Measurements from ENCODE around the gene KRT15.
A peak's percentile ranks its signal among the peaks of the same experiment; 100 is the strongest.

KRT15 gene

DNA sequence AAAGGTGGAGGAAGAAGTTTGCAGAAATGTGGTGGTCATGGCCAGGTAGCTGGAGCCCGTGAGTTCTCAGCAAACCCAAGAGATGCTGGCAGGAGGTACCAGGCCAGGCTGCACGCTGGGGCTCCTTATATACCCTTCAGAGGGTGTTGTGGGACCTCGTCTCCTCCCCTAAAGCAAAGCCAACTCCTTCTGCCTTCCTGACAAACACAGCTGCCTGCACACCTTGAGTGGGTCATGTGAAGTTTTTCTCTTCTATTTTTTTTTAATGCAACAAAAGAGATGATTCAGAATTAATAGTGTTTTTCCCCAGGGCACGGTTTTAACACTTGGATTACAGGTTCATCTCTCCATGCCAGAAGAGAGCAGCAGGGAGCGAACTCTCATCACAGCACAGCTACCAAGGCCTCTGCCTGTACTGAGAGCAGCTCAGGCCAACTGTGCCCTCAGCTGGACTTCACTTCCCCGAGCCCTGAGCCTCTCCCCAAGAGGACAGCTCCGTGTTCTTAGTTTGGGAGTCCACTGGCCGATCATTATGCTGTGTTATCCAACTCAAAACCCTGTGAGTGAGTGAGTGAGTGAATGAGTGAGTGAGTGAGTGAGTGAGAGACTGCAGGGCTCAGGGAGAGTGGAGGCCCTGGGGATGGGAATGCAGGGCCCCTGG lies at the start of gene KRT15:
TSS of gene KRT15 (minus strand) at position 102 of the 661 bp plus-strand sequence. CDS start at position 39, 63 bp downstream.
- H3K27ac Mint-ChIP-seq, result no peak within 1 kb of the TSS
- ATAC-seq, result no peak

DNA sequence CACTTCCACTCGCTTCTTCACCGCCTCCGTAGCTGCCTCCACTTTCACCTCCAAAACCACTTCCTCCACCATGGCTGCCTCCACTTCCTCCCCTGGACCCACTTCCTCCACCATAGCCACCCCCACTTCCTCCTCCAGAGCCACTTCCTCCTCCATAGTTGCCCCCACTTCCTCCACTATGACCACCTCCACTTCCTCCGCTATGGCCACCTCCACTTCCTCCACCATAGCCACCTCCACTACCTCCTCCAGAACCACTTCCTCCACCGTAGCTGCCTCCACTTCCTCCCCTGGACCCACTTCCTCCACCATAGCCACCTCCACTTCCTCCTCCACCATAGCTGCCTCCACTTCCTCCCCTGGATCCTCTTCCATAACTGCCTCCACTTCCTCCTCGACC lies 48.6 kb upstream of the KRT15 start:
- ATAC-seq, result no peak
- Mint-ChIP-seq H3K27ac (no peak overlapping the region), H3K4me1 (peaks cover 8% of the 10 kb centered on the region), H3K9me3 (peaks cover 7% of the 10 kb centered on the region), H3K4me3 (no peak overlapping the region), H3K27me3 (peaks cover 31% of the 10 kb centered on the region), H3K36me3 (no peaks in the 10 kb centered on the region)

More for the DNA sequence above, at the start of gene KRT15:
- no peaks in the 10 kb centered on the region for H3K36me3 Mint-ChIP-seq
- H3K4me3 Mint-ChIP-seq, result no peak within 1 kb of the TSS
- H3K27me3 Mint-ChIP-seq, result peaks cover 78% of the 10 kb centered on the region
- H3K4me1 Mint-ChIP-seq, result no peaks in the 10 kb centered on the region
- no peaks in the 10 kb centered on the region for H3K9me3 Mint-ChIP-seq

DNA sequence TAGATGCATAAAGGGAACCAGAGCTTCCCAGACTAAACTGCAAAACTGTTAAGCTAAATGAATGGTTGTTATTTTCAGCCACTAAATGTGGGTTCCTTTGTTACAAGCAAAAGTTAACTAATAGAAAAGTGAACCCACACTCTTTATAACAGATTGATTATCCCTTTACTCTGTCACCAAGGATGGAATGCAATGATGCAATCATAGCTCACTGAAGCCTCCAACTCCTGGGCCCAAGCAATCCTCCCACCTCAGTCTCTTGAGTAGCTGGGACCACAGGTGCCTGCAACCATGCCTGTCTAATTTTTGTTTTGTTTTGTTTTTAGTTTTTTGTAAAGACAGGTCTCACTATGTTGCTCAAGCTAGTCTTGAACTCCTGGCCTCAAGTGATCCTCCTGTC lies 46.6 kb upstream of the KRT15 start:
- Mint-ChIP-seq H3K27me3 (peaks cover 31% of the 10 kb centered on the region), H3K9me3 (peaks cover 7% of the 10 kb centered on the region), H3K4me1 (peaks cover 8% of the 10 kb centered on the region), H3K36me3 (no peaks in the 10 kb centered on the region), H3K27ac (no peak overlapping the region), H3K4me3 (no peak overlapping the region)
- ATAC-seq, result no peak

DNA sequence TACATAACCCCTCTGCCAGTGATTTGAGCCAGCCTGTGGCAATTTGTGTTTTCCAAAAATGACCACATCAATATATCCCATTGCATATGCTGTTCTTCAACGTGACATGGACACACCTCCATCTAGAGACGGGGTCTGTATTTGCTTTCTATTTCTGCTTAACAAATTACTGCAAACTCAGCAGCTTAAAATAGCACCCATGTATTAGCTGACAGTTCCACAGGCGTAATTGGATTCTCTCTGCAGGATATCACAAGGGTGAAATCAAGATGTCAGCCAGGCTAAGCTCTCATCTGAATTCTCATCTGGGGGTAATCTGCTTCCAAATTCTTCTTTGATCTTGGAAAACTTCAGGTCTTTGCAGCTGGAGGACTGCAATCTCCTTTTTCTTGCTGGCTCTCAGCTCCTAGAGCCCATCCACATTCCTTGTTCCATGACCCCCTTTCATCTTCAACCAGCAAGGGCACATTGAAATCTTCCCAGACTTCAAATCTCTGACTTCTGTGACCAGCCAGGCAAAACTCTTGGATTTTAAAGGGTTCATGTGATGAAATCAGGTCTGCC lies 45.0 kb upstream of the KRT15 start:
- H3K27ac Mint-ChIP-seq, result no peak overlapping the region
- peaks cover 40% of the 10 kb centered on the region for H3K27me3 Mint-ChIP-seq
- no peak overlapping the region for H3K4me3 Mint-ChIP-seq
- peaks cover 8% of the 10 kb centered on the region for H3K4me1 Mint-ChIP-seq
- peaks cover 7% of the 10 kb centered on the region for H3K9me3 Mint-ChIP-seq
- ATAC-seq, result no peak
- no peaks in the 10 kb centered on the region for H3K36me3 Mint-ChIP-seq

DNA sequence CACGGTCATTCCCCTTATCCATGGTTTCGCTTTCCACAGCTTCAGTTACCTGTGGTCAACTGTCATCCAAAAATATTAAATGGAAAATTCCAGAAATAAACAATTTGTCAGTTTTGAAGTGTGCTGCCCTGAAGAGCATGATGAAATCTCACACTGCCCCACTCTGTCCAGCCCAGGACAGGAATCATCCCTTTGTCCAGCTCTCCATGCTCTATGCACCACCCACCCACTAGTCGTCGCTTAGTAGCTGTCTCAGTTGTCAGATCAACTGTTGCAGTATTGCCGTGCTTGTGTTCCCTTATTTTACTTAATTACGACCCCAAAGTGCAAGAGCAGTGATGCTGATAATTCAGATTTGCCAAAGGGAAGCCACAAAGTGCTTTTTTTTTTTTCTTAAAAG lies 42.9 kb upstream of the KRT15 start:
- Mint-ChIP-seq H3K4me3 (no peak overlapping the region), H3K36me3 (no peaks in the 10 kb centered on the region), H3K9me3 (no peaks in the 10 kb centered on the region), H3K4me1 (no peaks in the 10 kb centered on the region), H3K27ac (no peak overlapping the region), H3K27me3 (peaks cover 60% of the 10 kb centered on the region)
- no peak for ATAC-seq

DNA sequence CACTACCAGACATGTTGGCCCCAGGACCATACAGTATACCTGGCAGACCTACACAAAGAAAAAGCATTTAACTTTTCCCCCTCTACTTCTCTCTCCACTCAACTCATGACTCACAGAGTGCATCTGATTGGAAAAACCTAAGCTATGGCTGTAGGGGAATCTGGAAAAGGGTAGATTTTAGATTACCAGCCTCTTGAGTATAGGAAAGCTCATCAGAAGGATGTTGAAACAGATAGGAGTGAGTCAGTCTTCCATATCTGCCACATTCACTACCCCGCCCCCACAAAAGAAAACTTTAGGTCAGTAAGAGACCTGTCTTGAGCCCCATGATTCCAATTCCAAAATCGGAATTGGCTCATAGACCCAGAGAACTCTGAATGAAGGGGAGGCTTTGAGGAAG lies 40.9 kb upstream of the KRT15 start:
- Mint-ChIP-seq H3K36me3 (no peaks in the 10 kb centered on the region), H3K4me1 (no peaks in the 10 kb centered on the region), H3K9me3 (no peaks in the 10 kb centered on the region), H3K27ac (no peak overlapping the region), H3K4me3 (no peak overlapping the region), H3K27me3 (peaks cover 74% of the 10 kb centered on the region)
- ATAC-seq, result no peak

DNA sequence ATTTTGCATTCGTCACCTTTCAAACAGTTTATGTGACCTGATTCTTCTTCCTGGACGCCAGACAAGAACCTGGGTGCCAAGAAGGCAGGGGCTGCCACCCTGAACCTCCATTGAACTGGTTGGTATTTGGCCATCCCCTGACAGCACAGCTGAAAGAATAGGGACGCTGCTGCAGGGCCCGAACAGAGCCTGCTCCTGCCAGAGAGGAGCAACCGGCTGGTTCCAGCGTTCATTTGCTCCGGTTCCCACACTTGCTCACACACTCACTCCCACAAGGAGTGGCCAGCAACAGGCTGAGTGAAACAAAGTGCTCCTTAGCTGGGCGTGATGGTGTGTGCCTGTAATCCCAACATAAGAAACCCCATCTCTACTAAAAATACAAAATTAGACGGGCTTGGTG lies 38.2 kb upstream of the KRT15 start:
- H3K27me3 Mint-ChIP-seq, result peaks cover 88% of the 10 kb centered on the region
- H3K36me3 Mint-ChIP-seq, result no peaks in the 10 kb centered on the region
- no peaks in the 10 kb centered on the region for H3K9me3 Mint-ChIP-seq
- H3K4me3 Mint-ChIP-seq, result no peak overlapping the region
- H3K4me1 Mint-ChIP-seq, result no peaks in the 10 kb centered on the region
- ATAC-seq, result no peak
- no peak overlapping the region for H3K27ac Mint-ChIP-seq

DNA sequence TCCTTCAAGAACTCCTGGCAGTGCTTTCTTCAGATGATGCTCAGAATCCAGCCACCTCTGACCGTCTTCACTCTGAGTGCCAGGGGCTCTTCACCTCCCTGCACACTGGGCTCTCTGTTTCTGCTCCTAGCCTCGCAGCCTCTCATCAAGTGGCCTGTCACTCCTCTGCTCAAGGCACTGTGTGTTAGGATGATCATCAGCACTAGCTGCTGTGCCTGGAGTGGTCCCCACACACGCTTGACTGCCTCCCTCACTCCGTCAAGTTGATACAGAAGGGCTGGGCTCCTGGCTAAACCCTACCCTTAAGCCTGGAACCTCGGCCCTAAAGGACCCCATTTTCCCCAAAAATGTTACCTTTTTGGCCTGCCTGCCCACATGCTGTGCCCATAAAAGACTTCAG lies 37.6 kb upstream of the KRT15 start:
- ATAC-seq, result no peak
- H3K36me3 Mint-ChIP-seq, result no peaks in the 10 kb centered on the region
- no peaks in the 10 kb centered on the region for H3K4me1 Mint-ChIP-seq
- no peak overlapping the region for H3K4me3 Mint-ChIP-seq
- H3K27ac Mint-ChIP-seq, result no peak overlapping the region
- H3K9me3 Mint-ChIP-seq, result no peaks in the 10 kb centered on the region
- peaks cover 88% of the 10 kb centered on the region for H3K27me3 Mint-ChIP-seq

DNA sequence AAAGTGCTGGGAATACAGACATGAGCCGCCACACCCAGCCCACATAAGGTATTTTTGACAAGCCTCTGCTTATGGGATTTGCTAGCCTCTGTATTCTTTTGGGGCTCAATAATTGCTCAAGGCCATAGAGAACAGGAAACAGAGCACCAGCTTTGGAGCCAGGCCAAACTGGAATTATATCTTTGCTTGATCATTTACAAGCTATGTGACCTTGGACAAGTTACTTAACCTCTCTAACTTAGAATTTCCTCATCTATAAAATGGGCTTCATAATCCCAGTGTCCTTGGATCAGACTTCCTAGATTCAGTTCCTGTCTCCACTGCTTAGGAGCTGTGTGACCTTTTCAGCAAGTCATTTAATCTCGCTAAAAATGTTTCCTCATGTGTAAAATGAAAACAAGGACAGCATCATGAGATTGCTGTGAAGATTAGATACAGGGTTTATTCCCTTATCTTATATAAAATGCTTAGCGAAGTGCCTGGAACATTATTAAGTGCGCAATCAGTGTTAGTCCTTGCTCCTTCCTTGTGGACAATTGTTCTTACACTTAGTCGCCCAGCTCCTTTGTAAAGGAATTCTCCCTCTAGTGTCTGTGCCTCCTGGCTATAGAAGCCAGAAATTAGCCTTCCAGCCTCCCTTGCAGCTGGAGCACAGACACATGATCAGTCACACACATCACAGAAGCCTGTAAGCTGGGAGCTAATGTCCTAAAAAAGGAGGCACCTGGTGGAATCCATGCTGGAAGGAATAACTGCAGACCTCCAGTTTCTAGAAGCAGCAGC lies 36.6 kb upstream of the KRT15 start:
- H3K36me3 Mint-ChIP-seq, result no peaks in the 10 kb centered on the region
- no peaks in the 10 kb centered on the region for H3K9me3 Mint-ChIP-seq
- H3K4me3 Mint-ChIP-seq, result no peak overlapping the region
- peaks cover 83% of the 10 kb centered on the region for H3K27me3 Mint-ChIP-seq
- no peaks in the 10 kb centered on the region for H3K4me1 Mint-ChIP-seq
- no peak overlapping the region for H3K27ac Mint-ChIP-seq
- ATAC-seq, result no peak

DNA sequence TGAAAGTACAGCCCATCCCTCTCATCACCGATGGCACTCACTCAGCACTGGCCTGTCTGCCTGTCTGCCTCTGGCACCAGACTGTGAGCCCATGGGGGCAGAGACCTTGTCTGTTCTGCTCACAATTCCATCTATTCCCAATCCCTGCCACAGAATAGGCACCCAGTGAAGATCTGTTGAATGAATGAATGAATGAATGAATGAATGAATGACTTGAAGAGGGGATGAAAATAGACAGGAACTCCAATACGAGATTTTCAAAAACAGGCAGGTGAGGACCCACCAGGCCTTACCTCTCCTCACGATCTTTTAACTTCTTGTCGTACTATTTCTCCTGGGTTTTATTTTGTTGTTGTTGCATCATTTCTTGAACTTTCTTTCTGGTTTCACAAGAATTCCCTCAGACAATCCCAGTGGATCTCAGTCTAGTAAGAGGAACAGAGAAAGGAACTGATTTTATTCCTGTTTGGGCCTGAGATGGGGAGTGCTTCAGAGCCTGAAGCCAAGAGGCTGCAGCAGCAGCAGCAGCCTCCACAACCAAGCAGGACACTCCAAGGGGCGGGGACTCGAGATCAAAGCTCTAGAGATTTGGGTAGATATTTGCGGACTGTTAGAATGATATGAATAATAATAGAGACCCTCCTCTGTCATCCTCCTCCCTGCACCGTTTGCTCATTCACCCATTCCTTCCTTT lies 35.4 kb upstream of the KRT15 start:
- Mint-ChIP-seq H3K36me3 (no peaks in the 10 kb centered on the region), H3K27ac (no peak overlapping the region)

DNA sequence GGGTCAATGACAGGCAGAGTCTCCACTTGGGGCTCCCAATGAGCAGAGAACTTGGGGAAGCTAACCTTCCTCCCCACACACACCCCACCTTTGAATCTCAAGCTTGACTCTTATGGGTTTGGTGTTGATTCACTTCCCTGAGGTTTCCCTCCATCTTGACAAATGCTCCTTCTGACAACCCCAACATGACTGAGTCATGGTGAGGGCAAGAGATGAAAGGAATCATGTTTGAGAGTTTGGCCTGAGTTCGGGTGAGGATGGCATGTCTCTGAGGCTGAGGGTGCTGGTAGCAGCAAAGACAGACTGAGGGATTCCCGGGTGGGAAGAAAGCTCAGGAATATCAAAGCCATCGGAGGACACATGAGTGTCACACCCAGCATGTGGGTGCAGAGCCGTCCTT lies 34.5 kb upstream of the KRT15 start:
- peaks cover 14% of the 10 kb centered on the region for H3K4me1 Mint-ChIP-seq
- H3K4me3 Mint-ChIP-seq, result no peak overlapping the region
- H3K36me3 Mint-ChIP-seq, result no peaks in the 10 kb centered on the region
- no peak for ATAC-seq
- peaks cover 78% of the 10 kb centered on the region for H3K27me3 Mint-ChIP-seq
- H3K9me3 Mint-ChIP-seq, result no peaks in the 10 kb centered on the region
- no peak overlapping the region for H3K27ac Mint-ChIP-seq

More for the DNA sequence above, 35.4 kb upstream of the KRT15 start:
- ATAC-seq, result no peak
- Mint-ChIP-seq H3K27me3 (peaks cover 78% of the 10 kb centered on the region), H3K4me1 (peaks cover 4% of the 10 kb centered on the region), H3K9me3 (no peaks in the 10 kb centered on the region), H3K4me3 (no peak overlapping the region)

DNA sequence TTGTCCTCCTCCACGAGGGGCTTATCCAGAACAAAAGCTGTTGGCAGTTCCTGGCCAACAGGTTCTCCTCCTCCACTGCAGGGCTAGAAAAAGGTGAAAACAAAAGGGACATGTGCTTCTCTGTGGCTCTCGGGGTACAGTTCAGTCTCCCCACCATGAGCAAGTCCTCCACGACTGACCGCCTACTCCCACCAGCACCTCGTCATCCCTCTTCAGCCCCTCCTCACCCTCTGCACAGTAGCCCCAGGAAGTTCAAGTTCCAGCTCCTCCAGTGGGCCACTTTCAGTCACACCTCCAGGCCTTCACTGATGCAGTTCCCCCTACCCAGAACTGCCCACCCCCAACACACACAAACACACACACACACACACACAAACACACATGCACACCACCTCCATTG lies 33.8 kb upstream of the KRT15 start:
- Mint-ChIP-seq H3K4me3 (no peak overlapping the region), H3K4me1 (peaks cover 20% of the 10 kb centered on the region), H3K27ac (no peak overlapping the region), H3K9me3 (no peaks in the 10 kb centered on the region), H3K27me3 (peaks cover 78% of the 10 kb centered on the region), H3K36me3 (no peaks in the 10 kb centered on the region)
- no peak for ATAC-seq

DNA sequence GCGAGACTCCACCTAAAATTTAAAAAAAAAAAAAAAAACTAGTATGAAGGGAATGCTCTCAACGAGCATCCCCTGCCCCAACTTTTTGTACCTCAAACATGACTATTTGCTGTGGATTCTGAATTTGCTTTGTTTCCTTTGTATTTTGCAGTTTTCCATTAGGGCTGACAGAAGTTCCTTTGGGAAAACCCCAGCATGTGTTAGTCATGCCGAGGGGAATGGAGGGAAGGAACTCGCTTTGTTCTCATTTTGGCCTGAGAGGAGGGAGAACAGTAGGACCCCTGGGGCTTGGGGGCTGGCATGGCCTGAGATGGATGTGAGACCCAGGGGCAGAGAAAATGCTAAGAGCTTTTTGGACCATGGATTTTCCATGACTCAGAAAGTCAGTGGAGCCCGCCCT lies 32.7 kb upstream of the KRT15 start:
- H3K27ac Mint-ChIP-seq, result no peak overlapping the region

DNA sequence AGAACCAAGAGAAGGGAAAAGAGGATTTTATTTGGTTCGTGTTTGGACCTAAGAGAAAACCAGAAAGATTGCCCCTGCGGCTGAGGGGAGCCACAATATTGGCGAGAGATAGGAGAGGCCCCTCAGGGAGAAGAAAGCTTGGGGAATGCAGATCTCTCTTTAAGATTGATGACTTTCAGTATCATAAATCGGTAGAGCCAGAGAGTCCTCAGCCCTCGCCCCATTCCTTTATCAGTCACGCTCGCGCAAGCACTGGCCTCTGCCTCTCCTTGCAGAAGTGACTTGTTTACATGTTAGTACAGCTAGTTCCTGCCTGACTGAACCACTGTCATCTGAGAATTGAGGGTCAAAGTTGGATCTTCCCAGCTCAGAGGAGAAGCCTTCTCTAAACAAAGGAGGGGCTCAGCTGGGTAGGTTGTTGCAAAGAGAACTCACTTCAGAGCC lies 30.9 kb upstream of the KRT15 start:
- Mint-ChIP-seq H3K36me3 (no peaks in the 10 kb centered on the region), H3K4me1 (peaks cover 20% of the 10 kb centered on the region), H3K27ac (no peak overlapping the region), H3K27me3 (peaks cover 79% of the 10 kb centered on the region), H3K4me3 (no peak overlapping the region), H3K9me3 (peaks cover 4% of the 10 kb centered on the region)
- ATAC-seq, result no peak

More for the DNA sequence above, 32.7 kb upstream of the KRT15 start:
- peaks cover 4% of the 10 kb centered on the region for H3K9me3 Mint-ChIP-seq
- H3K36me3 Mint-ChIP-seq, result no peaks in the 10 kb centered on the region
- no peak for ATAC-seq
- peaks cover 79% of the 10 kb centered on the region for H3K27me3 Mint-ChIP-seq
- H3K4me1 Mint-ChIP-seq, result peaks cover 20% of the 10 kb centered on the region
- H3K4me3 Mint-ChIP-seq, result no peak overlapping the region

DNA sequence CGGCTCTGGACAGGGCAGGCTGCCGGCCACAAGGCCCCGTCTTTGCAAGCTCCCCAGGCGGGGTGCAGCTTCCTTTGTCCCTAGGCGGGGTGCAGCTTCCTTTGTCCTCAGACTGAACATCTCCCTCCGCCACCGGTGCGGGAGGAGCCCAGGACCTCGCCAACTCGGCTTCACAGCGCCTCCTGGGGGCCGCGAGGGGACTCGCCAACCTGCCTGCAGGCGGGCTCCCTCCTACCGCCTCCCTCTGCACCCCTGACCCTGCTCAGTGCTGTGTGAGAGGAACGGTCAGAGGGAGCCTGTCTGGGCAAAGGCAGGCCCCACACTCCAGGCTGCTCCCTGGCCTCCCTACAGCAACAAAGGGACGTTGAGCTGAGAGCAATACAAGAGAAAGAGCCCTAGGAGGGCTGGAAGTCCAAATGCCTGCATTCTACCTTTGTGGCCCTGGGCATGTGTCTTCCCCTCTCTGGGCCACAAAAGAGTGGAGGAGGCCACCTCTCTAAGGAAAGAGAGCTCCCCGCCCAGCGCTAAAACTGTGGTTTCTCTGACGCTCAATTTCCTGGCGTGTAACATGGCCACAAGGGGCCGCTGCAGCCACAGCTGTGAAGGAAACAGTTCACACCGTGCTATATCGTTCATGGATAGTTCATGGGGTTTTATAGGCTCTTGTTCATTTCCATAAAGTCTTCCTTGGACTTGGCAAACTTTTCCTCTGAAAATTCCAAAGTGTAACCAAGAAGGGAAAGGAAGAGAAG lies 30.3 kb upstream of the KRT15 start:
- Mint-ChIP-seq H3K36me3 (no peaks in the 10 kb centered on the region), H3K9me3 (peaks cover 4% of the 10 kb centered on the region), H3K4me1 (peaks cover 20% of the 10 kb centered on the region), H3K27me3 (peaks cover 73% of the 10 kb centered on the region), H3K27ac (no peak overlapping the region), H3K4me3 (peak overlapping the region; percentile 32)
- ATAC-seq, result peak; percentile 83
